Ecto neural progenitor cell (in vitro differentiated cells): ENCODE results near the gene SCNN1B.
"Not testable (repeated sequence)": the region's sequence is repeated elsewhere in the genome, so short reads cannot be mapped to it uniquely, and the experiment has no call there.

Experiments
- DNase-seq: peaks from one replicate; pipeline ENCODE4 v3.0.0-alpha.2; 2018; ENCODE audit warnings: low spot score

Gene SCNN1B

DNA sequence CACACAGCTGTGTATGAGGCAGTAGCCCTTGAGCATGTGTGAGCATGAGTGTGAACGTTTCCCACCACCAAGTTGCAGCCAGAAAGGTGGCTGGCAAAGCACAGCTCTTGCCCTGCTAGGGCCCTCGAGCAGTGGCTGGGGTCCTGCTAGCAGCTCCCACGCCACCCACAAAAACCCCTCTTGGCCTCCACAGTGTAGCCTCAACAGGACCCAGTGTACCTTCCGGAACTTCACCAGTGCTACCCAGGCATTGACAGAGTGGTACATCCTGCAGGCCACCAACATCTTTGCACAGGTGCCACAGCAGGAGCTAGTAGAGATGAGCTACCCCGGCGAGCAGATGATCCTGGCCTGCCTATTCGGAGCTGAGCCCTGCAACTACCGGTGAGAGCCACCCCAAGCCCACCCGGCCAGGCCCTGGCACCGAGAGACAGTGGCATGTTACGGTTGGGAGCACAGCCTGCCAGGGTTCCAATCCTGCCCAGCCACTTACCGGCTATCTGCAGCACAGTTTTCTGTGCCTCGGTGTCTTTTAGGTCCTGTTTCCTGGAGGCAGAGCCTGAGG lies 53.1 kb downstream of the SCNN1B start:
- DNase-seq = no peak

DNA sequence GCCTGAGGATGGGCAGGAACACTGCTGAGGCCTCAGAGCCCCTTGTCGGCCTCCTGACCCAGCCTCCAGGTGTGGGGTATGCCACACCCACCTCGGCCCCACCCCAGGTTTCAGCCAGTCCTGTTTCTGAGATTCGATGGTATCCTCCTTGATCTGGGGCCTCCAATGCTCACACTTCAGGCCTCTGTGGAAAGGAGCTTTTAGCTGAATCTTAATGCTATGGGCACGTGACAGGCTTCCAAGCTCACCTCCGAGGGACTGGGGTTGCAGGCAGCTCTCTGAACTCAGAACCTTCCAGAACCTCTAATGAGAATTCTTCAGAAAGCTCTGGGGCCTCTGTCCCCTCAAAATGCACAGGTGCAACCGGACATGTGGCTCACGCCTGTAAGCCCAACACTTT lies 54.8 kb downstream of the SCNN1B start:
- DNase-seq = no peak

DNA sequence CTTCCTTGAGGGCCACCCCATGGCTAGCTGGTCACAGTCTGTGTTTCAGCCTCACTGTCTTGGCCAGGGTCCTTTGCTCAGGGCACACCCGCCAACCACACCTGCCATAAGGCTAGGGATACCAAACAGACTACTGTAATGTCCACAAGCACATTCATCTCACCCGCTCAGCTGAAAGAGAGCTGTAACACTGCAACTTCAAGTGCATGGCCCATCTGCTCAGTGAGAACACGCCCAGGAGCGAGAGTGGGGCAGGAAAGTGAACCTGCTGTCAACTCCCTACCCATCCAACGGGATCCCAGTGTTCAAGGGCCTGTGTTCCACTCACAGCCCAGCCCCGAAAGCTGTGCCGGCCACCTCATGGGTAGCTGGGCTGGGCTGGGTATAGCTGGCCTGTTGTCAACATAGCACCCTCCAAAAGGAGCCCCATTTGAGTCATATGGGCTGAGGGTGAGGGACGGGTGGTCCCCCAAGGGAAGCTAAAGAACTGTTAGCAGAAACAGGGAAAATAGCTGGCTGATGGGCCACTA lies 55.7 kb downstream of the SCNN1B start:
- DNase-seq = no peak

GRCh38 chr16:23359092-23359760 lies 57.1 kb downstream of the SCNN1B start:
- no peak for DNase-seq

GRCh38 chr16:23362460-23363317 lies 60.6 kb downstream of the SCNN1B start:
- DNase-seq = no peak

DNA sequence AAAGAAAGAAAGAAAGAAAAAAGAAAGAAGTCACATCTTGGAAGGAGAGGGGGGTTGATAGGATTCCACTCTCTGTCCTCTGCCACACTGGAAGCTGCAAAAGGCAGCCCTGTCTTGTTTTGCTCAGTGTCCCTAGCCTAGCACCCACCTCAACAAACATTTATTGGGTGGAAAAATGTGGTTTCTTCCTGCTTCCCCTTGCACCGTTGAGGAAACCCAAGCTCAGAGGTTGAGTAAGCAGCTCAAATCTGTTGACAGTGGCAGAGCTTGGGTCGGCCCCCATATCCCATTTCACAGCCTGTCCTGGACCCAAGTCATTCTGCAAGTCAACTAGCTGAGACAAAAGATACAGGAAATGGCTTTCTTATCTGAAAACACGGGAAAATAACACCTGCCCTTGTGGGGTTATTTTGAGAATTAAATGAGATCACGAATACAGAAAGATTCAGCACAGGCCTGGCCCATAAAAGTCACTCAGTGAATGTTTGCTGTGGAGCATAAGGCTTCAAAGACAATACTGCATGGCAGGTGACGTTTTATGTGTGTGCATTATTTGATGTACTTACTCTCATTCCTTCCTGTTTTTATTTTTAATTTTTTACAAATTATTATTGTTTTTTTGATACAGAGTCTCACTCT lies 63.6 kb downstream of the SCNN1B start:
- DNase-seq = no peak

DNA sequence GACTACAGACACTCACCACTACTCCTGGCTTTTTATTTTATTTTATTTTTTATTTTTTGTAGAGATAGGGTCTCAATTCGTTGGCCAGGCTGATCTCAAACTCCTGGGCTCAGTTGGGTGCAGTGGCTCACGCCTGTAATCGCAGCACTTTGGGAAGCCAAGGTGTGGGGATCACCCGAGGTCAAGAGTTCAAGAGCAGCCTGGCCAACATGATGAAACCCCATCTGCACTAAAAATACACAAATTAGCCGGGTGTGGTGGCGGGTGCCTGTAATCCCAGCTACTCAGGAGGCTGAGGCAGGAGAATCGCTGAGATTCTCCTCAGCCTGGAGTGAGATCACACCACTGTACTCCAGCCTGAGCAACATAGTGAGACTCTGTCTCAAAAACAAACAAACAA lies 64.2 kb downstream of the SCNN1B start:
- not testable (repeated sequence) for DNase-seq

DNA sequence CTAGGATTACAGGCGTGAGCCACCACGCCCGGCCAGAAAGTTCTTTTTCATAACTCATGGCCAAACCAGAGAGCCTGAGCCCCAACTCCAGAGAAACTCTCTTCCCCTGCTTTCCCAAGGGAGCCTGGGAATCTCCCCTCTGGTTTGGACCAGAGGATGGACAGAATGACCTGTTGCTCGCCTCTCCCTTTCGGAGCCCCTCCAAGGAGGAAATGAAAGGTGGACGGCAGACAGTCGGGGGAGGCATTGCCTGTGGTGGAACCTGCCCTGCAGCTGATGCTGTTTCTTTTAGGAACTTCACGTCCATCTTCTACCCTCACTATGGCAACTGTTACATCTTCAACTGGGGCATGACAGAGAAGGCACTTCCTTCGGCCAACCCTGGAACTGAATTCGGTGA lies 65.5 kb downstream of the SCNN1B start:
- DNase-seq = no peak

GRCh38 chr16:23367988-23368387 lies 65.9 kb downstream of the SCNN1B start:
- DNase-seq = no peak

DNA sequence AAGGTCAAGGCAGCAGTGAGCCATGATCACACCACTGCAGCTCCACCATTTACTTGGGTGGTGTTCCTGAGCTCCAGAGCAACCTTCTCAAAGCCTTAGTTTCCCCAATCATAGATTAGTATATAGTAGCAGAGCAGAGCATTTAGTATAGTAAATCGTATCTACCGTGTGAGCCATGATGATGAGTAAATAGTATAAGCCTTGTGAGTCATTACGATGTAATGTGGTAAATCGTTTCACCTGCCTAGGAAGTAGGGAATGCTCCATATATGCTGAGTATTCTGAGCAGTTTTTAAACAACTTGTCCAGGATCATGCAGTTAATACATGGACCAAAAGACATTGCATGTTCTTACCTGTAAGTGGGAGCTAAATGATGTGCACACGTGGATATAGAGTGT lies 66.4 kb downstream of the SCNN1B start:
- DNase-seq = no peak

DNA sequence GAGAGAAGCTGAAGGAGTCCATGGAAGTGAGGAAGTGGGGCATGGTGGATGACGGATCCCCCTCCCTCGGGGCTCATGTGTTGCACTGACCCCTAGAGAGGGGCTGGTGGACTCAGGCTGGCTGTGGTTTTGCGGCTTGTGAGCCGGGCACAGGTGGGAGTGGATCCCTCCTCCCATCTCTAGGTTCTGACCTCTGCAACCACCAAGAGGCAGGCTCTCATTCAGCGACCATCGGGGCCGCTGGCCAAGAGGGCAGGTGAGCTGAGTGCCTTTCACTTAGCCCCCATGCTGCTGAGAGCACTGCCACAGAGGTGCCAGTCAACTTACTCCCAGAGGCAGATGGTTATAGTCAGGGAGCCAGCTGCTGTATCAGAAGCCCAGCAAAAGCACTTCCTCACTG lies 67.3 kb downstream of the SCNN1B start:
- no peak for DNase-seq

DNA sequence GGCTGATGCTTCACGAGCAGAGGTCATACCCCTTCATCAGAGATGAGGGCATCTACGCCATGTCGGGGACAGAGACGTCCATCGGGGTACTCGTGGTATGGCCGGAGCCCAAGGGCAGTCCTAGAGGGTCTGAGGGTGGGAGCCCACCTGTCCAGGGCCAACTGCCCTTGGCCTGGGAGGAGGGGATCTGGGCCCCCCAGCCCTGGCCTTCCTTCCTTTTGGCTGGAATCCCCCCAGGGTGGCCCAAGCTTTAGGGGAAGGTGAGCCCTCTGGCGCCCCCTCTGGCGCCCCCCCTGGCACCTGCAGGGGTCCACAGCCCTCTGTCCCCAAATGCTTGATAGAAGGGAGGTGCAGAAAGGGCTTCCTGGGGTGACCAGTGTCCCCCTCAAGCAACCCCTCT lies 69.3 kb downstream of the SCNN1B start:
- DNase-seq = no peak

- no peak for DNase-seq
These were observed 71.5 kb downstream of the SCNN1B start for GRCh38 chr16:23373436-23374219.

DNA sequence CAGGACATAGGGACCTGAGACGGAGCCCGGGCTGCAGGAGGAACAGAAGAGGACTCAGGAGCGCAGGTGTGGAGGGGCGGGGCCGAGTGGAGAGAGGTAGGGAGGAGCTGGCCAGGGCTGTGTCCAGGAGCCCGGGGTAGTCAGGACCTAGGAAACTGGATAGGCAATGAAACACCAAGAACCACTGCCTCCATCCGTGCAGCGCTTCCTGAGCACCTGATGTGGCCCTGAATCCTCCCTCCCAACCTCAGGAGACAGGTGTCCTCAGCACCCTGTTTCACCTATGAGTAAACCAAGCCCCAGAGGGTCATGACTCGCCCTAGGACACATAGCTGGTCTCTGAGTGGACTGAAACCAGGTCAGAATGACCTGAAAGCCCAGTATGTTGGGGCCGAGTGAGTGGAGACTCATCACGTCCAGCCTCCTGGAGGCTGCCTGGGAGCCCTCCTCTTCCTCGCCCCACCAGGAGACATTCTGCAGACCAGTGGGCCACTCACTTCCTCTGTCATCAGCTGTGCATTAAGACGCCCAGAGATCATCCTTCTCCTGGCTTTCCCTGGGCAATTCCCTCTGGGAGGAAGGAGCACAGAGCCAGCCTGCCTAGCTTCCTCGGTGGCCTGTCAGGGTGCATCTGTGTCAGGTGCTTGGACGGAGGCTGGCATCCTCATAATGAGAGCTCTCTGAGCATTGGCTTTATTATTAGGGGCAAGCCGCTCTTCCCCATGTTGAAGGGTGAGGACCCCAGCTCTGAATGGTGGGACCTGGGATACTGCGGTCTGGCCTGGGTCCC lies 72.8 kb downstream of the SCNN1B start:
- DNase-seq = no peak

DNA sequence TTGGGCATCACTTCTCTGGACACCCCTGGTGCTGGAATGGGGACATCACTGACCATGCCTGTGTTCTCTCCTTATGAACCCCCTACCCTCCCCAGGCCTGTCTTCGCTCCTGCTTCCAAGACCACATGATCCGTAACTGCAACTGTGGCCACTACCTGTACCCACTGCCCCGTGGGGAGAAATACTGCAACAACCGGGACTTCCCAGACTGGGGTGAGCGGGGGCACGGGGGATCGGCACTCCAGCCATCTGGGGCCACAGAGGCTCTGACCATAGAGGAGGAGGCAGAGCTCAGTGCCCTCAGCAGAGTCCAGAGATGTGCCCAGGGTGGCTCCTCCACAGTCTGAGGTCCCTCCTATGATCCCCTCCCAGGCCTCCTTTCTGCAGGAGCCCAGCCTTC lies 73.5 kb downstream of the SCNN1B start:
- DNase-seq = no peak

DNA sequence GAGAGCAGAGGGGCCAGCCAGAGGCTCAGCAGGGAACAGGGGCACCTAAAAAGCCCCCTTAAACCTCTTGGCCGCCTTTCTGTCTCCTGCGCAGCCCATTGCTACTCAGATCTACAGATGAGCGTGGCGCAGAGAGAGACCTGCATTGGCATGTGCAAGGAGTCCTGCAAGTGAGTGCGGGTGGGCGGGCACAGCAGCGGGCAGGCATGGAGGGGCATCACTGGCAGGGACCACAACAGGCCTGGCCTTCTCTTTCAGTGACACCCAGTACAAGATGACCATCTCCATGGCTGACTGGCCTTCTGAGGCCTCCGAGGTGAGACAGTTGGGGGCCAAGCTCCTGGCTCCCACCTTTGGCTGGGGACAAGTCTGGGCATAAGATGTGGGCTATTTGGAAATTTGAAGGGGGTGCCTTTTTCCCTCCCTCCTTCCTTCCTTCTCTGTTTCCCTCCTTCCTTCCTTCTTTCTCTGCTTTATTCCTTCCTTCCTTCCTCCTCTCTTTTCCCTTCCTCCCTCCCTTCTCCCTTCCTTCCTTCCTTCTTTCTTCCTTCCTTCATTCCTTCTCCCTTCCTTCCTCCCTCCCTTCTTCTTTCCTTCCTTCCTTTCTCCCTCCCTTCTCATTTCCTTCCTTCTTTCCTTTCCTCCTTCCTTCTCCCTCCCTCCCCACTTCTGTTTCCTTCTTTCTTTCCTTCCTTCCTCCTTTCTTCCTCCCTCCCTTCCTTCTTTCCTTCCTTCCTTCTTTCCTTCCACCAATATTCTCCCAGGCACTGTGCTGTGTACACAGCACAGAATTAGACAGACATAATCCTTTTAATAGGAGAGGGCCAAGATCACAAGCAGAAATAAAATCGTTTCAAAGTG lies 75.2 kb downstream of the SCNN1B start:
- DNase-seq = no peak

DNA sequence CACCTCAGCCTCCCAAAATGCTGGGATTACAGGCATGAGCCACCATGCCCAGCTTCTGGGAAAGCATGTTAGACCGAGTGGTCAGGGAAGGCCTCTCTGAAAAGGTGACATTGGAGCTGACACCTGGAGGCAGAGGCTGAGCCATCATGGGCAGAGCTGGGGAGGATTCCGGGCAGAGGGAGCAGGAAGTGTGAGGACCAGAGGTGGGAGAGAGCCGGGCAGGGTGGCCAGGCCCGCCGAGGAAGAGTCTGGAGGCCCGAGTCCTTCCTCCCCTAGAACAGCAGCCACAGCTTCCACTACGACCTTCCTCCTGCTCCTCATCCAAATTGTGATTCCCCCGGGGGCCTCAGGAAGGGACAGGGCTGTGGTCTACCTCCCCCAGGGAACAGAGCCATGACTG lies 76.2 kb downstream of the SCNN1B start:
- no peak for DNase-seq

- DNase-seq = no peak
These were observed 76.8 kb downstream of the SCNN1B start for GRCh38 chr16:23378921-23379320.

DNA sequence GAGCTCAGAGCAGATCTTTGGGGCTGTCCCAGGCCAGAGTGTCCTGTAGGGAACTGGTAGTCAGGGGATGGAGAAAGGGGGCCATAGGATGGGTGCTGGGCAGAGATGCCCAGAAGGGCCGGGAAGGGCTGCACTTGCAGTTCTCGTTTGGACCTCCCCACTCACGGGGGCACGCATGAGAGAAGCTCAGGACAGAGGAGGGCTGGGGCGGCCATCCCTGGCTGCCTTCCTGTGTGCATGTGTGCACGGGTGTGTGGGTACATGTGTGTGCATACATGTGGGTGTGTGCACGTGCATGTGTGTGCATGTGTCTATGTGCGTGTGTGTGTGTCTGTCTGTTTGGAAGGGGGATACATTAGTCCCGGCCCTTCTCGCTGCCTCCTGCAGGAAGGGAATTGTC lies 77.6 kb downstream of the SCNN1B start:
- DNase-seq = no peak

DNA sequence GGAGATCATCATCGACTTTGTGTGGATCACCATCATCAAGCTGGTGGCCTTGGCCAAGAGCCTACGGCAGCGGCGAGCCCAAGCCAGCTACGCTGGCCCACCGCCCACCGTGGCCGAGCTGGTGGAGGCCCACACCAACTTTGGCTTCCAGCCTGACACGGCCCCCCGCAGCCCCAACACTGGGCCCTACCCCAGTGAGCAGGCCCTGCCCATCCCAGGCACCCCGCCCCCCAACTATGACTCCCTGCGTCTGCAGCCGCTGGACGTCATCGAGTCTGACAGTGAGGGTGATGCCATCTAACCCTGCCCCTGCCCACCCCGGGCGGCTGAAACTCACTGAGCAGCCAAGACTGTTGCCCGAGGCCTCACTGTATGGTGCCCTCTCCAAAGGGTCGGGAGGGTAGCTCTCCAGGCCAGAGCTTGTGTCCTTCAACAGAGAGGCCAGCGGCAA lies 78.4 kb downstream of the SCNN1B start:
- no peak for DNase-seq
